HG03520 (cell line): ENCODE results near the gene NHLH1.

ENCODE experiments used
- ATAC-seq: cut with Tn5 transposase; IDR thresholded peaks from one replicate; pipeline ENCODE4 v1.9.1; 2021; ENCODE audit warnings: mild to moderate bottlenecking, moderate library complexity; ENCODE audit not compliant: unreplicated experiment

The NHLH1 gene

DNA sequence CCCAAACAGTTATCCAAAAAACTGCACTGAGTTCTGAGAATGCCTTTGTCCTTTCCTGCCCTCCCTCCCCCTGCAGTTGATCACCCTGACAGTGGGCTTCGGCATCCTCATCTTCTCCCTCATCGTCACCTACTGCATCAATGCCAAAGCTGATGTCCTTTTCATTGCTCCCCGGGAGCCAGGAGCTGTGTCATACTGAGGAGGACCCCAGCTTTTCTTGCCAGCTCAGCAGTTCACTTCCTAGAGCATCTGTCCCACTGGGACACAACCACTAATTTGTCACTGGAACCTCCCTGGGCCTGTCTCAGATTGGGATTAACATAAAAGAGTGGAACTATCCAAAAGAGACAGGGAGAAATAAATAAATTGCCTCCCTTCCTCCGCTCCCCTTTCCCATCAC lies 8.8 kb upstream of the NHLH1 start:
- ATAC-seq: no peak

DNA sequence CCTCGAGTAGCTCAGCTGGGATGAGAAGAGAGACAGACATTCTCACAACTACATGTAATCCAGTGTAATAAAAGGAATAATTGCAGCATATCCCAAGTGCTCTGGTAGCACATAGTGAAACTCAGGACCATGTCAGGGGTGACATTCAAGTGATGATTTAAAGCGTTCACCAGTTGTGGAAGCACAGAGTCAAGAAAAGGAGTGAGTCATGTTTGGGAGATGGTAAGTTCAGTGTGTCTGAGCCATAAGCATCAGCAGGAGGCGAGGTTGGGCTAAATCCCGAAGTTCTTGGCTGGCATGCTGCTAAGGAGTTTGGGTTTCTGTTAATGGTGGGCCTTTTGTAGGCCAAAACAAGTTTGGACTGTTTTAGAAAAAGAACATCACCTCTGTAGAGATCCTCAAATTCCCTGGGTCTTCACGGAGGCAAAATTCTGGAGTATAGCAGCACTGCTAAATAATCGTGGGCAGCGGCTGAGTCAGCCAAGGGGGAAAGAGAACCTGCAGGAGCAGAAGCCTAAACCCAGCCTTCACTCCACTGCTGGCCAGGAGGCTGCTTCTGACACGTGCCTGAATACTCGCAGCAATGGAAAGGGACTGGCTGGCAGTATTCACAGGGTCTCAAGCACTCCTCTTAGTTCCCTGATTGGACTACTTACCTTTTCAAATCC lies 7.2 kb upstream of the NHLH1 start:
- no peak for ATAC-seq

DNA sequence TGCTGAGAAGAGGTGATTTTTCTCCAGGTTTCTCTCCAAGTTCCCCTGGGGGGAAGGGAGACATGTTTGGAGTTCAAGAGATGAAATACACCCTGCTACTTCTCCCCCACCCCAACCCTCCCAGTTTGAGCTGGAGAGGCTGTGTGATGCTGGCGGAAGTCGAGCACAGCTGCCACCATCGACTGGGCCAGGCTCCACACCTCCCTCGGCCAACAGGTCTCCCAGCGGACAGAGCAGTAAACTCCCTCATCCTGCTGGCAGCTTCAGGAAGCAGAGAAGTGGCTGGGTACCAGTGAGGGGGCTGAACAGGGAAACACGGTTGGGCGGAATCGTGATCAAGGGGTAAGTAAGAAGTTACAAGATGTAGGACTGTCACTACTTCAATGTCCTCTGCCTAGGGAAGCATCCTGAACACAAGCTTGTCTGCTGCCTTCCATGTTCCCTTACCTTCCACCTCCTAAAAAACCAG lies 6.6 kb upstream of the NHLH1 start:
- no peak for ATAC-seq

DNA sequence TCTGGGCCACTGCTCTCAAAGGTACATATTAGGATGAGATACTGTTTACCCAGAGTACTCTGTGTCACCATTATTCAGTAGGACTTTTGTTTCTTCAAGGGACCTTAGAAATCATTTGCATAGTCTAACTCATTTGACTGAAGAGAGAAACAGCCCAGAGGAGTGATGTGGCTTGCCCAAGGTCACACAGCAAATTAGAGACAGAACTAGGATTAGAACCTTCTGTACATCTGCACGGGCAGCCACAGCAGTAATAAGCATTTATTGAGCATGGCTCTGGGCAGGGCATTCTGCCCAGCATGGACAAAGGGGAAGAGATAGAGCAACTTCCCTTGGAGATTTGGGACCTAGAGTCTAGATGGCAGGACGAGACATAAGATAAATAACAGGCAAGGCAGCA lies 5.7 kb upstream of the NHLH1 start:
- no peak for ATAC-seq

DNA sequence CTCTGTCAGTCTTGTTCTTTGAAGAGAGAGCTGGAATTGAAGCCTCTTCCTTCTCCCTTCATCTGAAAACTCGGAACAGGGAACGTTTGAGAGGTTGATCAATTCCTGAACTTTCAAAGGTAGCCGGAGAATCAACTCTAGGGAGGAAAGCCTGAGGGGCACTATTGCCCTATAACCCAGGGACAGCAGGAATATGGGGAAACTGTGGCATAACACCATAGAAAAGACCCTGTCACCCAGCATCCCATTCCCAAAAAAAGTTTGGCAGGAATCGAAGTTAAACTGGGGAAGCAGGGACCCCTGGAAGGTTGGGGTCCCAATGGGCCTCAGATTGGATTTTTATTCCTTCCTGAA lies 5.1 kb upstream of the NHLH1 start:
- ATAC-seq: no peak

DNA sequence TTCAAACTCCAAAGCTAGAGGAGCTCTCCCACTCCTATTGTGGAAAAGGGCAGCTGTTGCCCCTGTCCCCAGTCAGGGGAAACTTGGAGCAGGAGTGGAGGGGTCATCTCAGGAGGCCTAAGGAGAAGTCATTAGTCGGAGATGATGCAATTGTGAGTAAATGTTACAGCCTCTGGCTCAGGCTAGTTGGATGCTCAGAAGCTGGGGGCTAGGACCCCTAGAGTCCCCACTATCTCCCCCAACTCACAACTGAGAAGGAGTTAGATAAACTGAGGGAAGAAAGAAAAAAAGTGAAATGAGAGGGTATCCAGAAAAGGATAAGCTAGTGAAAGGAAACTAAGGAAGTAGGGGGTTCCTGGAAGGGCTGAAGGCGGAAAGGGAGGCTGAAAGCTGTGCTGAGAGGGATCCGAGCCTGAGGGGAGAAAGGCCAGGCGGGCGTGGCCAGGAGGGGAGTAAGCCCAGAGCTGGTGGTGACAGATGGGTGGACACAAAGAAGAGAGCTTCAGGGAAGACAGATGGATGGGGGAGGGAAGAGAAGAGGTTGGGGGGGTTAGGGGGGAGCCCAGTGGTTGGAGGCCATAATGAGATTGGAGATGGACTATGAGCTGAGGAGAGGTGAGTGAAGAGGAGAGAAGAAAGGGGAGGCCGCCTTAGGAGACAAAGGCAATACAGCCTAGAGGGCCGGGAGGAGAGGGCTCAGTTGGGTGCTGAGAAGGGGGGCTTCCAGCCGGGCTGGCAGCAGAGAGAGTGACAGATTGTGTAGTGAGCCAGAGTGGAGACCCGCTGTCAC lies 4.5 kb upstream of the NHLH1 start:
- no peak for ATAC-seq

DNA sequence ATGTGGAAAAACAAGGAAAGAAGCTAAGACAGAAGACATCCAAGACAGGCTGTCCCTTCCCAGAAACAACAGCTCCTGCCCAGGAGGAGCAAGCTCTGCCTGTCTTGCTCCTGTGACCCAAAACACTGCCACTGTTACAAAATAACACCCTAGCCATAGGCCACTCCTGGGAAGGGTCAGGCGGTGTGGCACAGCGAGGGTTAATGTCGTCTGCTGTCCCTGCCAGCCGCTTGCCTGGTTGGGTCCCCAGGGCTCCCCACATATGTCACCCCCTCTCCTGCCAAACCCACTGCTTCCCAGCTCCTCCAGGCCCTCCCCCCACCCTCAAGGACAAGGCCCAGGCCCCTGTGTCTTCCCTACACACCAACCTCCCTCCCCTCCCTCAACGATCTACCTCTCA lies 3.9 kb upstream of the NHLH1 start:
- no peak for ATAC-seq

DNA sequence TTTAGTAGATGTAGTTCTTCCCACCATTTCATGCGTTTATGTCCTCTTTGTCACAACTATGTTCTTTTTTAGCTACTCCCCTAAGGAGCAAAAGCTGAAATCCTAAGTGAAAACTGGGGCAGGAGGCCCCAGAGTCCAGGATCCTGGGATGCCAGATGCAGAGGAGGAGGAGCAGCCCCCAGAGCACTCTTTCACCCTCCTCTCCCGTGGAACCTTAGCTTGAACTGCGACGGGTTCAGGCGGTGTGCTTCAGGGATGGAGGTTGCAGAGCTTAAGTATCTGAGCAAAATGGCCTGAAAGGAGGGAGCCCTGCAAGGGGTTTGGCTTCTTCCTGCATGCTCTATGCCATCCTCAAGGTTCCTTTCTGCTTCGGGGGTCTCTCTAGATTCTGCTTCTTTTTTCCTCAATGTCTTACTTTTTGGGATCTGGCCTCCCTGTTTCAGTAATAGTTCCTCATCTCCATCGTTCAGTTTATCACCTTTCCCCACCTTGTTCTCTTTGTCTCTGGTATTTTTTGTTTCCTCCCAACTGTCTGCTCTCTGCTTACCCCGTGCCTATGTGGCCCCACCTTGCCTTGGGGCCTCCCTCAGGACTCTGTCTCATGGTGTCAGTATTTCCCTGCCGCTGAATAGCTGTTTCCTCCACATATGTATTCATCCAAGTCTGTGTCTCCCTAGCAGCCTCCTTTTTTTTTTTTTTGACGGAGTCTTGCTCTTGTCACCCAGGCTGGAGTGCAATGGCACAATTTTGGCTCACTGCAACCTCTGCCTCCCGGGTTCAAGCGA lies 2.7 kb upstream of the NHLH1 start:
- no peak for ATAC-seq

DNA sequence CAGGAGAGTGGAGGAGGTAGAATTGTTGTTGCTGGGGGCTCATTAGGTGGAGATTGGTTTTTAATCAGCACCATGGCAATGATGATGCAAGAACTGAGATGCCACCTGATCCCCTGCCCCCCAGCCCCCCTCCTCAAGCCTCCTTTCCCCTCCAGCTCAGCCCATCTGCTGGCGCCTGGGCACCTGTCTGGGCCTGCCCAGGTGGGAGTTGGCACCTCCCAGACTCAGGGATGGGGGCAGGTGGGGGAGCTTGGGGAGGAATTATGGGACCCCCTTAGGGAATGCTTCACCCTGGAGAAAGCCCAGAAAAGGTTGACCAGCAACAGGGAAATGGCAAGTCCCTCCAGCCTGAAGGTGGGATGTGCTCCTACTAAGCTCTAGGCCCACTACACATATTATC lies 1.5 kb upstream of the NHLH1 start:
- no peak for ATAC-seq

DNA sequence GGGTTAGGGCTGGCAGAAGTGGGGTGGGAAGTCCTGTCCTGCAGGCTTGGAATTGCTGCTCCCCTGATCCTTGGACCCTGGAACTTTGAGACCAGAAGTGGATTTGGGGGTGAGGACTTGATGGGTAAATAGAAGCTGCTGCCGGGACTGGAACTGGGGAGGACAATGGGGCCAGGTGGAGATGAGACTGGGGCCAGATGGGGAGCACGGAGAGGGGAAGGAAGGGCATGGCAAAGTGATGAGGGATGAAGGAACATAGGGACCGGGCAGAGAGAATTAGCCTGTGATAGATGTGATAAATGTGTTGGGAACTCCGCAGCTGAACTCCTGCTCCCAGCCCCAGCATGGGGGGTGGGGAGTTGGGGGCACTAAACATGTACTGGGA lies 637 bp downstream of the NHLH1 start:
- ATAC-seq: no peak

DNA sequence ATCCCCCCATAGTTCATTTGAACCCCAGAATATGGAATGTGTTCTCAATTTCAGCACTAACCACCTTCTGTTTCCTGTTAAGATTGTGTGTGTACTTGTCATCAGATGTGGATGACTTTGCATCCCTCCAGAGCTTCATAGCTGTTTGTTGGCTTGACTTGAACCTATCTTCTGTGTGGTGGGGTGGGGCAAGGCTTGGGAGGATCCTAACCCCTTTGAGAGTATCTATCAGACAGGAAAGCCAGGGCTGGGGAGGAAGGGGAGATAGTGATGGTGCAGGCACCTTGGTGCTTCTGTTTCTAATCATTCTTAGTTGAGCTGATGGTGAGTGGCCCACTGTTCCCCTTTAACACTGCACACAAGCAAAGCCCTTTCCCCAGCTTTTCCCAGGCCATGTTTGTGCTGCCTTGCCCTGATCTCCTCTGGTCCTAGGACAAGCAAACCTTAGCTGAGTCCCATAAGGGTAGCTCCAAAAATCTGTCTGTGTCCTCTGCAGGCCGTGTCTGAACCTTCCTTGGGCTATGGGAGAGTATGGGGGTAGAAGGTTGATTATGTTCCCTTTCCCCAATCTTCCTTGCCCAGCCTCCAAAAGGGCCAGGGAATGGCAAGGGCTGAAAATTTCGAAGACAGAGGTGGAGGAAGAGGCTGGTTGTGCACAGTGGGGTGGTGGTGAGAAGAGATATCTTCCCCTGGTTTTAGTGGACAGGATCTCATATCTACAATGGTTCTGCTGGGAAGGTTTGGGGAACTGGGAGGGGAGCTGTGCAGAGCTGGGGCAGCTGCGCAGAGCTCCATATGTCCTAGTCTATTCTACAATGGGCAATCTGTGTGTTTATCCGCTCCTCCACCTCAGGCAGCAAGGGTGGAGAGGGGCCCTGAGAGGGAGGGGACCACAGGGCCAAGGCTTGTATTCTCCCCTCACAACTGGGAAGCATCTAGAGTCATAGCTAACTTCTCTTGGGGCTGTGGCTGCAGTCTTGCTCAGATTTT lies 1.4 kb downstream of the NHLH1 start:
- ATAC-seq: no peak

DNA sequence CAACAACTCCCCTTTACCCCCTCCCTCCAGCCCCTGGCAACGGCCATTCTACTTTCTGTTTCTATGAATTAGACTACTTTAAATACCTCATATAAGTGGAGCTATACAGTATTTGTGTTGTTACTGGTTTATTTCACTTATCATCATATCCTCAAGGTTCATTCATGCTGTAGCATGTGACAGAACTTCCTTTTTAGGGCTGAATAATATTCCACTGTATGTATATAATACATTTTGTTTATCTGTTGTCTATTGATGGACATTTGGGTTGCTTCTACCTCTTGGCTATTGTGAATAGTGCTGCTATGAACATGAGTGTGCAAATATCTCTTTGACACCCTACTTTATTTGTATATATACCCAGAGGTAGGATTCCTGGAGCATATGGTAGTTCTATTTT lies 2.2 kb downstream of the NHLH1 start:
- no peak for ATAC-seq

DNA sequence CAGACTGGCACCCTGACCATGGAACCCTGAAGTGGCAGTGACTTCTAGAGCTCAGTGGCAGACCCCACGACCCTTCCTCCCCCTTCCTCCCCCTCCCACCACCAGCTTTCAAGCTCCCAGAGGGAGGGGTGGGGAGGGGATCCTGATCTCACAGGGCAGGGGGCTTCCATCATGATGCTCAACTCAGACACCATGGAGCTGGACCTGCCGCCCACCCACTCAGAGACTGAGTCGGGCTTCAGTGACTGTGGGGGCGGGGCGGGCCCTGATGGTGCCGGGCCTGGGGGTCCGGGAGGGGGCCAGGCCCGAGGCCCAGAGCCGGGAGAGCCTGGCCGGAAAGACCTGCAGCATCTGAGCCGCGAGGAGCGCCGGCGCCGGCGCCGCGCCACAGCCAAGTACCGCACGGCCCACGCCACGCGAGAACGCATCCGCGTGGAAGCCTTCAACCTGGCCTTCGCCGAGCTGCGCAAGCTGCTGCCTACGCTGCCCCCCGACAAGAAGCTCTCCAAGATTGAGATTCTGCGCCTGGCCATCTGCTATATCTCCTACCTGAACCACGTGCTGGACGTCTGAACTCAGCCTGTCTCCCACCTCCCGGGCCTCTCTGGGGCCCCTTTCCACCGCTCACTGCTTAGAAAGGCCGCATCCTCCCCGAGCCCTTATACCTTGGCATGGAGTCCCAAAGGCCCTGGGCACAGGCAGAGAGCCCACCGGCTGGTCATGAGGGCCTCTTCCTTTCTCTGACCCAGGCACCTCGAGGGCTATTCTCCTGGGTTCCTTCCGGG lies 3.9 kb downstream of the NHLH1 start:
- ATAC-seq: no peak

DNA sequence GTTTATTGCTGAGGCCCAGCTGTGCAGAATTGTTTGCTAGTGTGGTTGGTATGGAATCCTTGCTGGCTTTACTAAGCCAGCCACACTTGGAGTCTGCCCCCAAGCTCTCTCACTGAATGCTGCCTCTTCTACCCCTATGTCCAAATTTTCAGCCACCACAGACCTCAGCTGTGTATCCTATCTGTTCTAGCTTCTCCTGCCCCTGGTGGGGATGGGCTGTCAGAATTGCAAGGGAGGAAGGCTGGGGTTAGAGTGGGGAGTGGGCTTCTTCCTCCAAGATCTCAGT lies 4.4 kb downstream of the NHLH1 start:
- no peak for ATAC-seq

DNA sequence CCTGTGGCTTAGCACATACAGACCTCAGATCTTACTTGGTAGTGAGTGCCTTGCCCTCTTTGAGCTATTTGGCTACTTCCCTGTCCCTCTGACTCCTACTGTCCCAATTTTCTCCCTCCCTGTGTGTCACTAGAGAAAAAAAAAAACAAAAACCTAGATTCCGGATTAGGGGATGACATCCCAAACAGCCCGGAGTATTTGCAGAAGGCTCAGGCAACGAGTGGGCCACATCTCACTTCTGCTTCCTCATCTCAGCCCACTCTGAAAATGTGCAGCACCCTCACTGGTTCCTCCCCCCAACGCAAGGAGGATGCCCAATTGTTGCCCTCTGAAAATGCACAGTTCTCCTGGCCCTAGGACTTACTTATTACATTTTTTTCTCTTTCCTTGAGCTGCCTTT lies 4.9 kb downstream of the NHLH1 start:
- ATAC-seq: no peak

DNA sequence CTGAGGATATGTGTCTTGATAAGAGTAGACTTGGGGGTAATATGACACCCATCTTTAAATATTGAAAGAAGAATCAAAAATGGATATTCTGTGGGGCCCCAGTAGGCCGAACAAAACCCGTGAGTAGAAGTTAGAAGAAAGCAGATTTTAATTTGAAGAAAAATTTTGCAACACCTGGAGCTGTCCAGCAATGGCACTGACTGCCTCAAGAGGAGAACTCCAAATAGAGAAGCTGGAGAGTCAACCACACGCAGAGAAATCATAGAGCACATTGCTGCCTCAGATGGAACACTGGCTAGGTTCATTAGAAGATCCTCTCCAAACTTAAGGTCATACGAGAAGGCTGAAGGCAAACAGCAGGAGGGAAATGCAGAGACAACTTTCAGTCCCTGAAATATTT lies 6.8 kb downstream of the NHLH1 start:
- ATAC-seq: no peak

DNA sequence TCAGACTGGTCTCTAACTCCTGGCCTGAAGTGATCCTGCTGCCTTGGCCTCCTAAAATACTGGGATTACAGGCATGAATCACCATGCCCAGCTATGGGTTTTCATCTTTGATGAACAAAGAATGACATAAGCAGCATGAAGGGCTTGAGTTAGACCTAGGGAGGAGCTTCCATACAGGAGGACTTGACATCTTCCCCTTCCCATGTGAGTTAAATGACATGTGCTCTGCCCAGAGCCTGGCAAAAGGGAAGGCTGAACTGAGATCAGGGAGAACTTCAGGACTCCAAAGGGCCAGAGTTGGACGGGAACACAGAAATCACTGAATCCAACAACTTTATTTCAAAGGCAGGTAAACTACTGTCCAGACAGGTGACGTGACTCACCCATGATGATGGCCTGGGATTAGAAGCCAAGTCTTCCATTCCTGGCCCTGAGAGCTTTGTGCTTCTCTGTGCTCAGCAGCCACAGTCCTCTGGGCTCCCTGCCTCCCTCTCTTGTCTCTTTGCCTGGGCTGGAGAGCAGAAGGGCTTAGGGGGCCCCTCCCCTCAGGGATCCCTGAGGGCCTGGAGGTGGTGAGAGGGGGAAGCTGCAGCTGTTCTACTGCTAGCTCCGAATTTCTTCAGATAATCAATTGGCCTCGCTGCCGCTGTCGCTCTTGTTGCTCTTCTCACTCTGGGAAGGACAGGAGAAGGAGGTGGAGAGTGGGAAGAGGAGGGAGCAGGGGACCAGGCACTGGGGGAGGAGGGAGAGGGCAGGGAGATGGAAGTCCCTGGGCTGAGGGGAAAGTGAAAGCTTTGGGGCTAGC lies 7.6 kb downstream of the NHLH1 start:
- ATAC-seq: no peak

DNA sequence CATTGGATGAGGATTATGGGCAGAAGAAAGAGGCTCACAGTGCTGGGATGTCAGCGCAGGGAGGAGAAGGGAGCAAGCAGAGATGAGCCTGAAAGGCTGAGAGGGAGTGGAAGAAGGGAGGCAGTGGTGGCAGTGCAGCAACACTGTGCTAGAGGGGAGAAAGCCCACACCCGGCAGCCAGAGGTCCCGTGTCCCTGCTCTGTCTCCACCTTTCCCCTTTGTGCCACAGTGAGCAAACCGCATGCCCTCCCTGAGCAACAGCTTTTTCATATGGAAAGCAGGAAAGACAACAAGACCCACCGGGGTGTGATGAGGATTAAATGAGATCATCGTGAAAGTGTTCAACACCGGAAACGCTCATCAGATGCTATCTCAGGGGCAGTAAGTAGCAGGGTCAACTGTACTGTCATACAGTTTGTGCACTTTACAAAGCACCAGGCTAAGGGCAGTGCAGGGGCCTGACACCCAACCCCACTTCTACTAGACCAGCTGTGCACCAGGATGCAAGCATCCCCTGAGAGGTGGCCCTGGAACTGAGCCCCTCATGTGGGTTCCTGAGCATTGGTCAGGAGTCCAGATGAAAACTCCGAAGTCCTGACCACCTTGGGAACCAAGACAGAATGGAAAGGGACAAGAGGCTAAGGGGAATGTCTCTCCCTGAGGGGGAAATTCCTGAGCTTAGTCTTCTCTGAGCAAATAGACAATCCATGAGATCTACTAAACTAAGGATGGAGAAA lies 9.1 kb downstream of the NHLH1 start:
- ATAC-seq: peak; percentile 43
